Right ventricle myocardium inferior (tissue), 1 donor: Measurements from ENCODE around the gene NUMA1. TPM values are rescaled to one million over a fixed set of nuclear protein-coding genes. Genes with fewer than 3 reads are reported as not detected.

ENCODE experiments used
- ATAC-seq: fragments of 200-7000 bp; cut with Tn5 transposase; one replicate; pipeline ENCODE4 v1.9.1; 2020; ENCODE audit warnings: mild to moderate bottlenecking, moderate library complexity
- DNase-seq: peaks from one replicate; pipeline ENCODE4 v3.0.0; 2021; ENCODE audit errors: missing footprints
- intact Hi-C: fragments of 100-400 bp; cut with DNase I; formaldehyde crosslinking; loops from one replicate; pipeline ENCODE4 v1.11.0; 2022
- long read RNA-seq: library from polyadenylated mRNA; unstranded; transcript quantifications from one replicate; pipeline ENCODE4 v2.0.0, GENCODE V29; 2021
- total RNA-seq: library from RNA; stranded (reverse); fragmentation: NEBNext Ultra II Directional; extraction: Animal tissue kit (Norgen Biotek cat#: 25700); gene quantifications from one replicate; pipeline ENCODE4 v1.2.1, GENCODE V29; 2021
- donor health status: DM: no; HTN: yes; CAD: no; lungs with severe emphysema.

NUMA1 gene
- total RNA-seq, result 81.3 TPM
- long read RNA-seq, full-length matches to known transcripts, result 3 of 53 reads
- long read RNA-seq, partial matches to known transcripts, result 25 of 53 reads
- long read RNA-seq, other reads (novel, unspliced or antisense), result 25 of 53 reads

- intact Hi-C loops, result loop anchor here (1.0 kb wide), 2 partner anchors 32 to 39 kb away; partner anchors contain the start of gene ANAPC15
- DNase-seq (peak; percentile 100), ATAC-seq (peak; percentile 98)
Measured at GRCh38 chr11:72080326-72081183, at the start of gene NUMA1, which contains the start of gene LRRC51. Gene NUMA1, minus strand, starts transcription at chr11:72080542. Its CDS starts 44,599 bp downstream, at chr11:72035943. Gene LRRC51, plus strand, starts transcription at chr11:72080850. Its CDS starts 8,234 bp downstream, at chr11:72089084.

- ATAC-seq (no peak), DNase-seq (no peak)
- intact Hi-C loops, result no loop called here
Measured at GRCh38 chr11:72129381-72129780, 49.0 kb upstream of the NUMA1 start.

GRCh38 chr11:72127923-72128322 lies 47.6 kb upstream of the NUMA1 start:
- intact Hi-C loops, result no loop called here
- no peak for DNase-seq
- ATAC-seq, result no peak

GRCh38 chr11:72125956-72126355 lies 45.6 kb upstream of the NUMA1 start:
- DNase-seq, result no peak
- ATAC-seq, result no peak
- intact Hi-C loops, result no loop called here

- intact Hi-C loops, result no loop called here
- no peak for DNase-seq
- no peak for ATAC-seq
Measured at GRCh38 chr11:72124046-72124445, 43.7 kb upstream of the NUMA1 start.

- ATAC-seq (no peak), DNase-seq (no peak)
- intact Hi-C loops, result no loop called here
Measured at GRCh38 chr11:72123117-72123653, 42.8 kb upstream of the NUMA1 start.

- intact Hi-C loops, result no loop called here
- DNase-seq (no peak), ATAC-seq (no peak)
Measured at GRCh38 chr11:72122607-72123006, 42.3 kb upstream of the NUMA1 start.

- no peak for DNase-seq
- intact Hi-C loops, result no loop called here
- ATAC-seq, result no peak
Measured at GRCh38 chr11:72120930-72121329, 40.6 kb upstream of the NUMA1 start.

- DNase-seq, result no peak
- intact Hi-C loops, result loop anchor here (10.0 kb wide), 1 partner anchor 316 kb away; the partner anchor contains the start of gene CLPB
- ATAC-seq, result no peak
Measured at GRCh38 chr11:72119198-72119597, 38.9 kb upstream of the NUMA1 start.

GRCh38 chr11:72116019-72116755 lies 35.8 kb upstream of the NUMA1 start:
- intact Hi-C loops, result loop anchor here (10.0 kb wide), 1 partner anchor 319 kb away; the partner anchor contains the start of gene CLPB
- DNase-seq (no peak), ATAC-seq (no peak)

- intact Hi-C loops, result loop anchor here (5.0 to 10.0 kb wide), 2 partner anchors 182 to 320 kb away; partner anchors contain the start of gene CLPB
- no peak for ATAC-seq
- DNase-seq, result no peak
Measured at GRCh38 chr11:72114570-72114969, 34.2 kb upstream of the NUMA1 start.

- intact Hi-C loops, result loop anchor here (1.0 to 10.0 kb wide), 4 partner anchors 10 to 322 kb away; partner anchors contain the start of genes CLPB, LAMTOR1, LRRC51 and NUMA1
Measured at GRCh38 chr11:72112978-72113808, 32.9 kb upstream of the NUMA1 start.

GRCh38 chr11:72112143-72112977 lies 32.0 kb upstream of the NUMA1 start, which contains the start of gene ANAPC15:
Gene ANAPC15, minus strand, starts transcription at chr11:72112695. Its CDS starts 1,419 bp downstream, at chr11:72111276.
- intact Hi-C loops, result loop anchor here (1.0 to 10.0 kb wide), 4 partner anchors 9 to 322 kb away; partner anchors contain the start of genes CLPB, LAMTOR1, LRRC51 and NUMA1
- ATAC-seq, result peak; percentile 94
- peak; percentile 98 for DNase-seq

More at GRCh38 chr11:72112978-72113808, 32.9 kb upstream of the NUMA1 start:
- ATAC-seq (no peak), DNase-seq (no peak)

GRCh38 chr11:72111300-72112142 lies 31.2 kb upstream of the NUMA1 start:
- DNase-seq (no peak), ATAC-seq (no peak)
- intact Hi-C loops, result loop anchor here (1.0 to 10.0 kb wide), 4 partner anchors 8 to 323 kb away; partner anchors contain the start of genes CLPB, LAMTOR1, LRRC51 and NUMA1

- intact Hi-C loops, result no loop called here
- no peak for ATAC-seq
Measured at GRCh38 chr11:72105888-72106287, 25.5 kb upstream of the NUMA1 start, which contains the start of gene TOMT. Gene TOMT, plus strand, starts transcription at chr11:72105924. Its CDS starts 28 bp downstream, at chr11:72105952.

GRCh38 chr11:72103754-72104167 lies 23.4 kb upstream of the NUMA1 start:
- ATAC-seq (no peak), DNase-seq (no peak)
- intact Hi-C loops, result loop anchor here (1.0 to 2.0 kb wide), 3 partner anchors 9 to 119 kb away; partner anchors contain the start of gene ANAPC15

More at GRCh38 chr11:72105888-72106287, 25.5 kb upstream of the NUMA1 start, which contains the start of gene TOMT:
- DNase-seq, result no peak
